H54 (cell line): ENCODE results near the gene SEMA3G.
A peak's percentile ranks its signal among the peaks of the same experiment; 100 is the strongest.

Experiments
- DNase-seq: peaks from one replicate; pipeline ENCODE4 v3.0.0; 2011; ENCODE audit warnings: low spot score, mixed read lengths; ENCODE audit not compliant: insufficient read length
- FAIRE-seq: peaks from 3 replicates; lab custom pipeline; 2011; peaks lifted over from hg19 to GRCh38; lab: Jason Lieb, UNC
- POLR2A ChIP-seq: IDR thresholded peaks from 2 replicates; pipeline ENCODE4 v1.6.1; 2011; ENCODE audit warnings: low read depth, mild to moderate bottlenecking, low read length

SEMA3G gene

DNA sequence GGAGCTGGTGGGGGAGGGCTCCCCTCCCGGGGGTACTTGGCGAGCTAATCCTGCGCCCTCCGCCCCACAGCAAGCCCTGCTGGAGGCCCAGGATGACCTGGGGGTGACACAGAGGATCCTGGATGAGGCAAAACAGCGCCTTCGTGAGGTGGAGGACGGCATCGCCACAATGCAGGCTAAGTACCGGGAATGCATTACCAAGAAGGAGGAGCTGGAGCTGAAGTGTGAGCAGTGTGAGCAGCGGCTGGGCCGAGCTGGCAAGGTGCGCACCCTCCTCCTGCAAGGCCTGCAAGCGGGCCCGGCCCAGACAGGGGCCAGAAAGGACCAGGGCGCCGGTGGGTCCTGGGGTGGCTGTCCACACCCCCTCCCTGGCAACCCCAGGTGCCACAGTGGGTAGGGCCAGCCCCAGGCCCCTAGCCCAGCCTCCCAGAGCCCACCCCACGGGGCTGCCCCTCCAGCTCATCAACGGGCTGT, 56.5 kb downstream of the SEMA3G start:
- DNase-seq (no peak), FAIRE-seq (no peak)
- no peak for TF ChIP-seq POLR2A

- no peak for DNase-seq
- FAIRE-seq: no peak
- no peak for TF ChIP-seq POLR2A
Measured at GRCh38 chr3:52387481-52387880, 57.4 kb downstream of the SEMA3G start.

GRCh38 chr3:52385157-52385556, 59.7 kb downstream of the SEMA3G start:
- TF ChIP-seq POLR2A: no peak
- FAIRE-seq (no peak), DNase-seq (peak; percentile 44)

DNA sequence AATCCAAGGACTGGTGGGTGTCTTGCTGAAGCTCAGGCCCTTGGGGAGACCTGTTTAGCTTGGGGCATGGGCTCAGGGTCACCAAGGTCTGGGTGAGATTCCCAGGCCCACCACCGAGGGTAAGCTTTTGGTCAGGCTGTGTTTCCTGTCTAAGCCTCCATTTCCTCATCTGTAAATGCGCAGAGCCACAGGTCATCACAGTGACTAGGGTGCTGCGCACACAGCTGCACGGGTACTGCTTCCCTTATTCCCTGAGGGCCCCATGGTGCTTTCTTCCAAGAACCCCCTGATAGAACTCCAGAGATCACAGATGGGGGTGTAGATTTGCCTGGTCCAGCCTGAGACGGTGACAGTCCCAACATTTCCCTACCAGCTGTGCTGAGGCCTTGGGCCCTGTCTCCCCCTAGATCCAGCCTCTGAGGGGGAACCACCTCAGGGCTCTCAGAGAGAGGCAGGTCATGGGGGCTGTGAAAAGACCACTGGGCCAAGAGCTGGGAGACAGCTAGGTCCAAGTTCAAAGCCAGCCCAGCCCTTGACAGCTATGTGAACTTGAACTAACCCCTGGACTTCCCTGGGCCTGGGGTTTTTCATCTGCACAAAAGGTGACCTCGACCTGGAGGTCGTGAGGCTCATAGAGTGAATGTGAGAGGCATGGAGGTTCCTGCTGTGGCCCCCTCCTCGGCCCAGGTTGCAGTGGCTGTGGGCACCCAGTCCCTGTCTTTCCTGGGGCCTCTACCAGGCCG, 60.7 kb downstream of the SEMA3G start:
- no peak for TF ChIP-seq POLR2A
- no peak for FAIRE-seq
- DNase-seq: no peak

DNA sequence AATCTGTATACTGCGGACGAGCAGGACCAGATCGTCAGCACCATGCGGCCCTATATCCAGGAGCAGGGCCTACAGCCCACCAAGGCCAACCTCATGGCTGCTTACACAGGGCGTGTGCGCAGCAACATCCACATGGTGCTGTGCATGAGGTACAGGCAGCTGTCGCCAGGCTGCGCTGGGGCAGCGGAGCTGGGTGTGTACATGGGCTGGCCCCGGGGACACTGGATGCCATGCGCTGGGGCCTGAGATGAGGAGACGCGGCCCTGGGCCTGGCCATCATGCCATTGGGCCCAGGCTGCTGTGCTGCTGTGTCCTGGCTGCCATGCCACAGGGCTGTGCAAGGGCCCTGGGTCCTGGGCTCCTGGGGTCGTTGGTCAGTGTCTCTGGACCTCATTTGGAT, 61.5 kb downstream of the SEMA3G start:
- FAIRE-seq: no peak
- no peak for TF ChIP-seq POLR2A
- no peak for DNase-seq
